Endodermal cell (in vitro differentiated cells): Measurements from ENCODE around the gene ASH1L. TPM values are rescaled to one million over a fixed set of nuclear protein-coding genes. Genes with fewer than 3 reads are reported as not detected.
"Not testable (repeated sequence)": the region's sequence is repeated elsewhere in the genome, so short reads cannot be mapped to it uniquely, and the experiment has no call there.

Source experiments
- DNase-seq: peaks from one replicate; pipeline ENCODE4 v3.0.0-alpha.2; 2017
- H3K27ac ChIP-seq: 2 replicates; pipeline ENCODE4 v1.5.1; 2013; ENCODE audit warnings: mild to moderate bottlenecking, low read depth, low read length, moderate library complexity
- H3K27me3 ChIP-seq: 2 replicates; pipeline ENCODE4 v1.6.1; 2013; ENCODE audit warnings: mild to moderate bottlenecking, low read length, moderate library complexity; ENCODE audit not compliant: insufficient read depth, control insufficient read depth, poor library complexity, severe bottlenecking
- H3K36me3 ChIP-seq: 2 replicates; pipeline ENCODE4 v1.7.0; 2013; ENCODE audit warnings: mild to moderate bottlenecking, low read length, moderate library complexity; ENCODE audit not compliant: control insufficient read depth, insufficient read depth
- H3K4me1 ChIP-seq: one replicate; pipeline ENCODE4 v1.7.0; 2013; ENCODE audit warnings: low read length; ENCODE audit not compliant: control insufficient read depth, insufficient read depth
- H3K4me3 ChIP-seq: 2 replicates; pipeline ENCODE4 v1.5.1; 2013; ENCODE audit warnings: mild to moderate bottlenecking, low read length, moderate library complexity
- H3K9ac ChIP-seq: 2 replicates; pipeline ENCODE4 v1.6.1; 2013; ENCODE audit warnings: mild to moderate bottlenecking, low read length, moderate library complexity; ENCODE audit not compliant: poor library complexity, severe bottlenecking; ENCODE audit errors: extremely low read depth
- H3K9me3 ChIP-seq: 2 replicates; pipeline ENCODE4 v1.6.1; 2013; ENCODE audit warnings: mild to moderate bottlenecking, low read length, moderate library complexity; ENCODE audit not compliant: control insufficient read depth
- H3K27ac Mint-ChIP-seq: 2 replicates; pipeline ENCODE4 v1.8.0; 2020; ENCODE audit warnings: mixed read lengths
- H3K27me3 Mint-ChIP-seq: 2 replicates; pipeline ENCODE4 v1.8.0; 2021; ENCODE audit warnings: mild to moderate bottlenecking, mixed read lengths; ENCODE audit not compliant: insufficient read depth
- H3K36me3 Mint-ChIP-seq: 2 replicates; pipeline ENCODE4 v1.8.0; 2020; ENCODE audit warnings: low read depth, mixed read lengths
- H3K4me1 Mint-ChIP-seq: 2 replicates; pipeline ENCODE4 v1.8.0; 2020; ENCODE audit warnings: mixed read lengths
- H3K4me3 Mint-ChIP-seq: 2 replicates; pipeline ENCODE4 v1.8.0; 2020; ENCODE audit warnings: mild to moderate bottlenecking, moderate library complexity, mixed read lengths
- H3K9me3 Mint-ChIP-seq: 2 replicates; pipeline ENCODE4 v1.8.0; 2020; ENCODE audit warnings: mild to moderate bottlenecking, mixed read lengths
- CTCF ChIP-seq: fragments of 200-600 bp; sonication (generic); conservative IDR thresholded peaks from 2 replicates; pipeline ENCODE4 v1.5.0; 2021; ENCODE audit warnings: antibody characterized with exemption, mild to moderate bottlenecking
- WGBS, 2 experiments: methylation state at CpG; one replicate each; pipeline versions ENCODE4 v1.1.5 to v1.1.7; 2013; ENCODE audit warnings: missing lambda C conversion rate in 2 of 2, mixed read lengths in 1 of 2; ENCODE audit not compliant: insufficient coverage in 1 of 2, insufficient read length in 1 of 2; 5-methylcytosine and 5-hydroxymethylcytosine counted together
- total RNA-seq, 2 donors: library from RNA; stranded (reverse); fragmentation: NEBNext Ultra II Directional in 1 of 2; extraction: Animal tissue kit (Norgen Biotek cat#: 25700) in 1 of 2; gene quantifications; 2 replicates in 1 of 2; 3 replicates in 1 of 2; pipeline ENCODE4 v1.2.1, GENCODE V29; 2021

The ASH1L gene
- total RNA-seq, 2 donors from 2014 or later: 34.5 to 37.0 TPM

GRCh38 chr1:155499953-155500639 lies 62.5 kb downstream of the ASH1L start:
- Mint-ChIP-seq H3K36me3 (peaks cover 4% of the 10 kb centered on the region), H3K4me1 (peaks cover 18% of the 10 kb centered on the region), H3K4me3 (no peak overlapping the region), H3K27ac (no peak overlapping the region), H3K9me3 (no peaks in the 10 kb centered on the region), H3K27me3 (no peaks in the 10 kb centered on the region)
- Histone ChIP-seq H3K36me3 (peaks cover 7% of the 10 kb centered on the region), H3K27ac (peak overlapping the region; percentile 15), H3K9me3 (no peaks in the 10 kb centered on the region), H3K27me3 (no peaks in the 10 kb centered on the region), H3K4me1 (no peaks in the 10 kb centered on the region), H3K9ac (no peak overlapping the region), H3K4me3 (no peak overlapping the region)
- 81 to 84% methylated on average over 4 to 5 of the region's 5 CpGs for WGBS, 2 experiments
- DNase-seq: no peak
- no peak for TF ChIP-seq CTCF

- no peaks in the 10 kb centered on the region for H3K4me1 ChIP-seq
- 93% methylated on average over 1 of the region's 1 CpG; no CpG with 5 or more reads in 1 of the 2 experiments for WGBS, 2 experiments
- Mint-ChIP-seq H3K4me1 (peaks cover 13% of the 10 kb centered on the region), H3K4me3 (no peak overlapping the region), H3K27ac (no peak overlapping the region), H3K36me3 (peaks cover 4% of the 10 kb centered on the region), H3K27me3 (no peaks in the 10 kb centered on the region), H3K9me3 (no peaks in the 10 kb centered on the region)
- no peak for DNase-seq
- TF ChIP-seq CTCF: no peak
- peaks cover 7% of the 10 kb centered on the region for H3K36me3 ChIP-seq
- no peaks in the 10 kb centered on the region for H3K9me3 ChIP-seq
- H3K27ac ChIP-seq: no peak overlapping the region
- no peaks in the 10 kb centered on the region for H3K27me3 ChIP-seq
- H3K4me3 ChIP-seq: no peak overlapping the region
- H3K9ac ChIP-seq: no peak overlapping the region
Measured at GRCh38 chr1:155499263-155499662, 63.3 kb downstream of the ASH1L start.

- H3K4me3 Mint-ChIP-seq, H3K27me3 Mint-ChIP-seq, DNase-seq, H3K4me3 ChIP-seq, H3K4me1 Mint-ChIP-seq, H3K4me1 ChIP-seq, H3K9me3 Mint-ChIP-seq, H3K27ac ChIP-seq, H3K36me3 ChIP-seq, H3K9ac ChIP-seq, H3K9me3 ChIP-seq, H3K27ac Mint-ChIP-seq, H3K27me3 ChIP-seq, H3K36me3 Mint-ChIP-seq: not testable (repeated sequence)
- WGBS, 2 experiments: 92 to 98% methylated on average over 2 to 4 of the region's 4 CpGs
Measured at GRCh38 chr1:155493595-155493994, 69.0 kb downstream of the ASH1L start.

- not testable (repeated sequence) for H3K4me3 ChIP-seq, H3K9me3 Mint-ChIP-seq, H3K4me1 ChIP-seq, H3K27ac ChIP-seq, H3K4me3 Mint-ChIP-seq, H3K9ac ChIP-seq, H3K27ac Mint-ChIP-seq, H3K36me3 Mint-ChIP-seq, H3K36me3 ChIP-seq, DNase-seq, H3K4me1 Mint-ChIP-seq, H3K27me3 ChIP-seq, H3K27me3 Mint-ChIP-seq, H3K9me3 ChIP-seq
- 99 to 100% methylated on average over 2 to 5 of the region's 6 CpGs for WGBS, 2 experiments
Measured at GRCh38 chr1:155488419-155488818, 74.2 kb downstream of the ASH1L start.
